Ovary (tissue), 3 donors: ENCODE data around the gene PDE7B.

Source experiments
- CTCF ChIP-seq, 3 donors: fragments of 450-650 bp in 2 of 3; fragments of 200-600 bp in 1 of 3; IDR thresholded peaks; one replicate each; pipeline versions ENCODE4 v1.5.1 to v1.8.0; 2016 to 2022; ENCODE audit warnings: antibody characterized with exemption in 3 of 3, mild to moderate bottlenecking in 1 of 3
- POLR2A ChIP-seq: fragments of 450-650 bp; IDR thresholded peaks from one replicate; pipeline ENCODE4 v1.6.1; 2017; ENCODE audit warnings: antibody characterized with exemption, mild to moderate bottlenecking, moderate library complexity
- donor health status: DM: no; HTN: no; CAD: no.

- TF ChIP-seq CTCF (IDR thresholded peaks at IDR 0.05), result no peak
- TF ChIP-seq POLR2A, result peak; percentile 54
These were observed at the start of gene PDE7B for GRCh38 chr6:135851442-135852271.
